VCaP (cell line): ENCODE results near the gene RBMS3.

ENCODE experiments used
- H3K27ac ChIP-seq: fragments of 450-650 bp; 2 replicates; pipeline ENCODE4 v1.5.1; 2017
- CTCF ChIP-seq: fragments of 450-650 bp; conservative IDR thresholded peaks from 2 replicates; pipeline ENCODE4 v1.5.1; 2017; ENCODE audit warnings: mild to moderate bottlenecking, moderate library complexity

RBMS3 gene

GRCh38 chr3:29478611-29479010, 197.7 kb downstream of the RBMS3 start:
- no peak overlapping the region for H3K27ac ChIP-seq
- no peak for TF ChIP-seq CTCF

GRCh38 chr3:29481249-29481648, 200.4 kb downstream of the RBMS3 start:
- H3K27ac ChIP-seq = no peak overlapping the region
- TF ChIP-seq CTCF = no peak

- no peak overlapping the region for H3K27ac ChIP-seq
- no peak for TF ChIP-seq CTCF
Observed at GRCh38 chr3:29481969-29482767, 201.3 kb downstream of the RBMS3 start.

GRCh38 chr3:29484633-29485032, 203.8 kb downstream of the RBMS3 start:
- TF ChIP-seq CTCF = no peak
- H3K27ac ChIP-seq = peak overlapping the region; percentile 74

GRCh38 chr3:29486096-29486495, 205.2 kb downstream of the RBMS3 start:
- no peak for TF ChIP-seq CTCF
- peak overlapping the region; percentile 74 for H3K27ac ChIP-seq

GRCh38 chr3:29486917-29487316, 206.0 kb downstream of the RBMS3 start:
- peak overlapping the region; percentile 74 for H3K27ac ChIP-seq

GRCh38 chr3:29488922-29489321, 208.1 kb downstream of the RBMS3 start:
- no peak for TF ChIP-seq CTCF
- peak overlapping the region; percentile 5; the same call in 1 of the 2 replicates for H3K27ac ChIP-seq

More at GRCh38 chr3:29486917-29487316, 206.0 kb downstream of the RBMS3 start:
- no peak for TF ChIP-seq CTCF
